GM19328 (cell line): ENCODE measurements around the gene WAC.

Experiments
- ATAC-seq: cut with Tn5 transposase; IDR thresholded peaks from one replicate; pipeline ENCODE4 v1.9.1; 2021; ENCODE audit warnings: mild to moderate bottlenecking, moderate library complexity; ENCODE audit not compliant: unreplicated experiment

WAC gene

DNA sequence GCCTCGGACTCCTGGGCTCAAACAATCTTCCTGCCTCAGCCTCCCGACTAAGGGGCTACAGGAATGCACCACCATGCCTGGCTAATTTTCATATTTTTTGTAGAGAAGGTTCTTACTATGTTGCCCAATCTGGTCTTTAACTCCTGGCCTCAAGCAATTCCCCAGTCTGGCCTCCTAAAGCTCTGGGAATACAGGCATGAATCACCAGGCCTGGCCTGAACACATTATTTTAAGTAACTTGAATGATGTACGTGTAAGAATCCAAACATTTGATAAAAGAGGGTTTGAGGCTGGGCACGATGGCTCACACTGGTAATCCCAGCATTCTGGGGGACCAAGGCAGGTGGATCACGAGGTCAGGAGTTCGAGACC lies 131.4 kb downstream of the WAC start:
- ATAC-seq, result no peak

- ATAC-seq, result no peak
Observed at GRCh38 chr10:28666751-28667467, 134.0 kb downstream of the WAC start.

- ATAC-seq, result no peak
Observed at GRCh38 chr10:28668363-28669226, 135.7 kb downstream of the WAC start.

DNA sequence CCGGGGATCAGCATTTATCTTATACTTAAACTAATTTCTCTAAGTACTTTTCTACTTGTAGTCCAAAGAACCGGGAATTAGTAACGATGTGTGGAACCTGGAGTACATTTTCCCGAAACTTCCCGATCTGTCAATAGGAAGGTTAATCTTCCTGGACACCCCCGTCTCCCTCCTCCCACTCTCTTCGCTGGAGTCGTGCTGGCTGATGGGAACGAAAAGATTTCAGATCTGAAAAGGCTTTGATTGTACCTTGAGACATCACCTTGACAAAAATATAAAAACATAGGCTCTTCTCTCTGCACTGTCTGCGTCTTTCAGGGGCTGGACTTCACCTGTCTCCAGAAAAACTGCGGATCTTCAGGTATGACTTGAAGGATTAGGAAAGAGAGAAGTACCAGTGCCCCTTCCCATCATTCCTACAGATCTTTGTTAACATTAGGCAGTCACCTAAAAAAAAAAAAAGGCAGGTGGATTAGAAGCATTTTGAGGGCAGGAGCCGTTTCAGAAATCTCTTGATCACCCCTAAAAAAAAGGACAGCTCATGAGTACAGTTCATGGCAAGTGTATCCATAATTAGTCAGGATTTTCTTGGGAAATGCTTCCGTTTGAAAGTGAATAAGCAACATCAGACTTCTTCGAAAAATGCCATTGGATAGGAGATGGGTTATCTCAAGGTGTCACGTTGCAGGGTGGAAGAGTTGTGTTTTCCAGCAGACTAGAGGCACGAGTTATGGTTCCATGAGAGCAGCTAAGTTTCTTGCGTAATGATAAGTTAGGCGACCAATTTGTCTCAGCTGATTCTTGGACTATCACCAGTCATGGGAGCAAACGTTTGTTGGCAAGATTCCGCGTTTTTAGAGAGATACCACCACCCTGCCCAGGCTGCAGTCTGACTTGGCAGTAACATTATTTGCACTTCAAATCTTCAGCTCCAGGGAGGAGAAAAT lies 136.6 kb downstream of the WAC start:
- no peak for ATAC-seq
